SK-N-SH treated with all-trans-retinoic acid at 6 μM for 48 hours (cell line): ENCODE data around the gene PARP1.

Experiments used
- ATAC-seq: fragments of 200-7000 bp; cut with Tn5 transposase; 3 replicates; pipeline ENCODE4 v1.9.1; 2020; ENCODE audit warnings: mild to moderate bottlenecking, moderate library complexity
- ARNTL ChIP-seq: fragments of 450-650 bp; formaldehyde crosslinking; IDR thresholded peaks from 2 replicates; pipeline ENCODE4 v1.5.0; 2020; ENCODE audit warnings: low read depth, mild to moderate bottlenecking, moderate library complexity, borderline replicate concordance
- BACH2 ChIP-seq: fragments of 250-450 bp; sonication (Bioruptor Pico); IDR thresholded peaks from 2 replicates; pipeline ENCODE4 v1.9.0; 2021; ENCODE audit warnings: mild to moderate bottlenecking, borderline replicate concordance
- CREB5 ChIP-seq: fragments of 250-450 bp; sonication (Bioruptor Pico); IDR thresholded peaks from 2 replicates; pipeline ENCODE4 v1.5.1; 2020; ENCODE audit warnings: low read depth, mild to moderate bottlenecking, moderate library complexity
- CSDC2 ChIP-seq: fragments of 250-450 bp; sonication (Bioruptor Pico); IDR thresholded peaks from 2 replicates; pipeline ENCODE4 v1.5.0; 2020; ENCODE audit warnings: mild to moderate bottlenecking, moderate library complexity
- CSRNP3 ChIP-seq: fragments of 250-450 bp; sonication (Bioruptor Pico); IDR thresholded peaks from 2 replicates; pipeline ENCODE4 v1.5.1; 2021; ENCODE audit warnings: mild to moderate bottlenecking, moderate library complexity
- ESRRG ChIP-seq: fragments of 250-450 bp; sonication (Bioruptor Pico); IDR thresholded peaks from 2 replicates; pipeline ENCODE4 v1.6.1; 2021; ENCODE audit warnings: mild to moderate bottlenecking
- GLIS3 ChIP-seq: fragments of 250-450 bp; sonication (Bioruptor Pico); IDR thresholded peaks from 2 replicates; pipeline ENCODE4 v1.5.0; 2020; ENCODE audit warnings: mild to moderate bottlenecking, moderate library complexity
- ISL1 ChIP-seq: fragments of 250-450 bp; sonication (Bioruptor Pico); IDR thresholded peaks from 2 replicates; pipeline ENCODE4 v2.1.2; 2022; ENCODE audit warnings: mild to moderate bottlenecking, moderate library complexity
- OSR1 ChIP-seq: fragments of 250-450 bp; sonication (Bioruptor Pico); IDR thresholded peaks from 2 replicates; pipeline ENCODE4 v1.8.0; 2022; ENCODE audit warnings: moderate library complexity, mild to moderate bottlenecking, inconsistent platforms
- PATZ1 ChIP-seq: fragments of 250-450 bp; sonication (Bioruptor Pico); IDR thresholded peaks from 2 replicates; pipeline ENCODE4 v1.8.0; 2020; ENCODE audit warnings: mild to moderate bottlenecking, moderate library complexity, borderline replicate concordance
- RARB ChIP-seq: fragments of 250-450 bp; sonication (Bioruptor Pico); IDR thresholded peaks from 2 replicates; pipeline ENCODE4 v1.8.0; 2021; ENCODE audit warnings: mild to moderate bottlenecking, moderate library complexity
- SNAI2 ChIP-seq: fragments of 250-450 bp; sonication (Bioruptor Pico); IDR thresholded peaks from 2 replicates; pipeline ENCODE4 v1.5.0; 2020; ENCODE audit warnings: mild to moderate bottlenecking, moderate library complexity
- TCF4 ChIP-seq: fragments of 250-450 bp; sonication (Bioruptor Pico); IDR thresholded peaks from 2 replicates; pipeline ENCODE4 v1.8.0; 2021; ENCODE audit warnings: mild to moderate bottlenecking, moderate library complexity, borderline replicate concordance
- TSHZ2 ChIP-seq: fragments of 250-450 bp; sonication (Bioruptor Pico); IDR thresholded peaks from 2 replicates; pipeline ENCODE4 v1.5.0; 2020; ENCODE audit warnings: mild to moderate bottlenecking, moderate library complexity
- ZFP3 ChIP-seq: fragments of 250-450 bp; sonication (Bioruptor Pico); IDR thresholded peaks from 2 replicates; pipeline ENCODE4 v1.5.0; 2020; ENCODE audit warnings: mild to moderate bottlenecking, moderate library complexity
- ZFP30 ChIP-seq: fragments of 450-650 bp; formaldehyde crosslinking; IDR thresholded peaks from 2 replicates; pipeline ENCODE4 v1.5.0; 2022; ENCODE audit warnings: mild to moderate bottlenecking, moderate library complexity
- ZNF565 ChIP-seq: fragments of 450-650 bp; formaldehyde crosslinking; conservative IDR thresholded peaks from 2 replicates; pipeline ENCODE4 v1.5.0; 2020; ENCODE audit warnings: low read depth, mild to moderate bottlenecking, moderate library complexity
- ZNF70 ChIP-seq: fragments of 450-650 bp; formaldehyde crosslinking; IDR thresholded peaks from 2 replicates; pipeline ENCODE4 v1.5.0; 2020; ENCODE audit warnings: mild to moderate bottlenecking, moderate library complexity
- ZNF8 ChIP-seq: fragments of 450-650 bp; formaldehyde crosslinking; IDR thresholded peaks from 2 replicates; pipeline ENCODE4 v1.5.0; 2020; ENCODE audit warnings: mild to moderate bottlenecking, moderate library complexity
- TF ChIP-seq, protein P1 (sequence below): fragments of 250-450 bp; sonication (Bioruptor Pico); IDR thresholded peaks from 2 replicates; pipeline ENCODE4 v1.8.0; 2021; ENCODE audit warnings: low read depth, mild to moderate bottlenecking, moderate library complexity, borderline replicate concordance

The PARP1 gene

GRCh38 chr1:226450688-226451087 is 42.8 kb upstream of the PARP1 start:
- TF ChIP-seq ZNF8 (CRISPR knock-in tag) (no peak), GLIS3 (no peak), ZNF70 (CRISPR knock-in tag) (no peak), ESRRG (CRISPR knock-in tag) (no peak), TCF4 (CRISPR knock-in tag) (no peak), TSHZ2 (CRISPR knock-in tag) (no peak), OSR1 (CRISPR knock-in tag) (no peak), ARNTL (CRISPR knock-in tag) (no peak), SNAI2 (no peak), CSRNP3 (CRISPR knock-in tag) (no peak), ZNF565 (CRISPR knock-in tag) (no peak), BACH2 (no peak), PATZ1 (CRISPR knock-in tag) (no peak), ISL1 (CRISPR knock-in tag) (no peak), RARB (CRISPR knock-in tag) (no peak), CREB5 (CRISPR knock-in tag) (no peak), CSDC2 (CRISPR knock-in tag) (no peak)
- TF ChIP-seq, all 23 proteins: peak for 0
- no peak for ATAC-seq

DNA sequence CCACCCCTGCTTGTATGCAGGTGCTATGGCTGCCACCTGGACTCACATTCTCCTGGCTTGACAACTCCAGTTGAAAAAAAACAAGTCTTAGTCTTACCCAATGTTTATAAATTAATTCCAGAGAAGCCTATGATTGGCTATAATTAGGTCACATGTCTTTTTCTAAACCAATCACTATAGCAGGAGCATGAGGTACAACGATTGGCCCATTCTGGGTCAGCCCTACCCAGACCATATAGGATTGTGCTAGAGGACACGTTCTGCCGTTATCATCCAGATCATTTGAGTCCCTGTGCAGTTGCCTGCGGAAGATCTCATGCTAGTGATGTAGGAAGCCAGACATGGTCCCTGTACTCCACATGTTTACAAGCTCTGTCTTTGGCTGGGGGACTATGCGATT is 41.9 kb upstream of the PARP1 start:
- TF ChIP-seq CSRNP3 (CRISPR knock-in tag) (no peak), GLIS3 (no peak), ZFP3 (CRISPR knock-in tag) (no peak), OSR1 (CRISPR knock-in tag) (no peak), PATZ1 (CRISPR knock-in tag) (no peak), CREB5 (CRISPR knock-in tag) (no peak), RARB (CRISPR knock-in tag) (no peak), ZNF70 (CRISPR knock-in tag) (no peak), ZFP30 (CRISPR knock-in tag) (no peak), TCF4 (CRISPR knock-in tag) (no peak), ESRRG (CRISPR knock-in tag) (no peak), BACH2 (no peak), ZNF565 (CRISPR knock-in tag) (no peak)
- TF ChIP-seq, protein P1, sequence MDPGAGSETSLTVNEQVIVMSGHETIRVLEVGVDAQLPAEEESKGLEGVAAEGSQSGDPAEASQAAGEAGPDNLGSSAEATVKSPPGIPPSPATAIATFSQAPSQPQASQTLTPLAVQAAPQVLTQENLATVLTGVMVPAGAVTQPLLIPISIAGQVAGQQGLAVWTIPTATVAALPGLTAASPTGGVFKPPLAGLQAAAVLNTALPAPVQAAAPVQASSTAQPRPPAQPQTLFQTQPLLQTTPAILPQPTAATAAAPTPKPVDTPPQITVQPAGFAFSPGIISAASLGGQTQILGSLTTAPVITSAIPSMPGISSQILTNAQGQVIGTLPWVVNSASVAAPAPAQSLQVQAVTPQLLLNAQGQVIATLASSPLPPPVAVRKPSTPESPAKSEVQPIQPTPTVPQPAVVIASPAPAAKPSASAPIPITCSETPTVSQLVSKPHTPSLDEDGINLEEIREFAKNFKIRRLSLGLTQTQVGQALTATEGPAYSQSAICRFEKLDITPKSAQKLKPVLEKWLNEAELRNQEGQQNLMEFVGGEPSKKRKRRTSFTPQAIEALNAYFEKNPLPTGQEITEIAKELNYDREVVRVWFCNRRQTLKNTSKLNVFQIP (CRISPR knock-in tag) = no peak
- no peak for ATAC-seq
